ENCODE results near the gene STRBP. TPM values are rescaled to one million over a fixed set of nuclear protein-coding genes. Genes with fewer than 3 reads are reported as not detected.

STRBP gene
- total RNA-seq, 1 experiment from 2014 or later: 74.0 TPM

GRCh38 chr9:123113185-123113584, 155.2 kb downstream of the STRBP start:
- TF ChIP-seq CTCF (conservative IDR thresholded peaks at IDR 0.05): no peak
- no CpG with 5 or more reads among the region's 7 CpGs for WGBS (ENCODE audit: extremely low coverage, insufficient read length, low lambda C conversion rate)
- H3K4me1 Mint-ChIP-seq: peaks cover 8 to 12% of the 10 kb centered on the region in 2 experiments

More at GRCh38 chr9:123113185-123113584, 155.2 kb downstream of the STRBP start:
- Histone ChIP-seq H4K91ac (ENCODE audit: insufficient read length, low read depth, low read length) (no peak overlapping the region), H3K18ac (ENCODE audit: insufficient read length, low read depth, low read length) (no peak overlapping the region), H2BK120ac (ENCODE audit: low read depth, low read length, poor library complexity, severe bottlenecking) (no peak overlapping the region), H3K14ac (ENCODE audit: insufficient read depth, low read length) (no peak overlapping the region), H2AFZ (ENCODE audit: low read length) (no peak overlapping the region), H4K5ac (ENCODE audit: insufficient read length, low read depth, low read length) (no peak overlapping the region), H3K79me2 (ENCODE audit: insufficient read depth, low read length) (no peaks in the 10 kb centered on the region), H2BK15ac (ENCODE audit: low read depth, low read length) (no peak overlapping the region), H2BK20ac (ENCODE audit: low read depth, low read length, poor library complexity, severe bottlenecking) (no peak overlapping the region), H3K56ac (ENCODE audit: insufficient read length, low read depth, low read length) (no peak overlapping the region), H3K23me2 (ENCODE audit: insufficient read length, low read depth, low read length, poor library complexity, severe bottlenecking) (no peaks in the 10 kb centered on the region), H4K20me1 (ENCODE audit: control insufficient read depth, insufficient read depth, insufficient read length) (no peaks in the 10 kb centered on the region), H3K79me1 (ENCODE audit: insufficient read depth, low read depth, low read length, poor library complexity, severe bottlenecking) (no peaks in the 10 kb centered on the region), H2AK5ac (ENCODE audit: insufficient read length, low read length) (no peak overlapping the region), H3T11ph (ENCODE audit: low read length) (no peak overlapping the region), H3K4ac (ENCODE audit: low read depth, low read length) (no peak overlapping the region), H4K8ac (replicated peaks; ENCODE audit: insufficient read length, low read depth, low read length) (no peak overlapping the region), H3K27ac (ENCODE audit: insufficient read length, low read depth, low read length) (no peak overlapping the region), H3K9ac (ENCODE audit: extremely low read depth, insufficient read length, low read length) (no peak overlapping the region), H3K4me1 (ENCODE audit: insufficient read depth, low read length) (no peaks in the 10 kb centered on the region), H3K23ac (ENCODE audit: insufficient read length, low read depth, low read length) (no peak overlapping the region), H3K27me3 (ENCODE audit: insufficient read depth, low read length) (no peaks in the 10 kb centered on the region), H2BK5ac (ENCODE audit: insufficient read length, low read length) (no peak overlapping the region), H3K9me3 (ENCODE audit: control insufficient read depth, low read depth, low read length) (no peaks in the 10 kb centered on the region), H3K4me2 (ENCODE audit: insufficient read depth, insufficient read length, low read length) (no peak overlapping the region), H2BK12ac (ENCODE audit: insufficient read length, low read depth, low read length) (no peak overlapping the region)
- no peak for DNase-seq
- no peaks in the 10 kb centered on the region for H3K9me3 Mint-ChIP-seq
- no peak overlapping the region; a peak in 1 of 7 replicates for H3K27ac Mint-ChIP-seq
- H3K4me3 Mint-ChIP-seq: no peak overlapping the region
- no peaks in the 10 kb centered on the region; the same call in 1 of the 2 replicates for H3K27me3 Mint-ChIP-seq (ENCODE audit: low read depth)
- H3K36me3 Mint-ChIP-seq (ENCODE audit: insufficient read depth in 1 of 3, low read depth in 3 of 3): peaks cover 22 to 39% (median 32%) of the 10 kb centered on the region in 3 experiments
